GM21447 (cell line): Measurements from ENCODE around the gene COA1.

ENCODE experiments used
- ATAC-seq: cut with Tn5 transposase; IDR thresholded peaks from one replicate; pipeline ENCODE4 v1.9.1; 2021; ENCODE audit not compliant: unreplicated experiment

Gene COA1

DNA sequence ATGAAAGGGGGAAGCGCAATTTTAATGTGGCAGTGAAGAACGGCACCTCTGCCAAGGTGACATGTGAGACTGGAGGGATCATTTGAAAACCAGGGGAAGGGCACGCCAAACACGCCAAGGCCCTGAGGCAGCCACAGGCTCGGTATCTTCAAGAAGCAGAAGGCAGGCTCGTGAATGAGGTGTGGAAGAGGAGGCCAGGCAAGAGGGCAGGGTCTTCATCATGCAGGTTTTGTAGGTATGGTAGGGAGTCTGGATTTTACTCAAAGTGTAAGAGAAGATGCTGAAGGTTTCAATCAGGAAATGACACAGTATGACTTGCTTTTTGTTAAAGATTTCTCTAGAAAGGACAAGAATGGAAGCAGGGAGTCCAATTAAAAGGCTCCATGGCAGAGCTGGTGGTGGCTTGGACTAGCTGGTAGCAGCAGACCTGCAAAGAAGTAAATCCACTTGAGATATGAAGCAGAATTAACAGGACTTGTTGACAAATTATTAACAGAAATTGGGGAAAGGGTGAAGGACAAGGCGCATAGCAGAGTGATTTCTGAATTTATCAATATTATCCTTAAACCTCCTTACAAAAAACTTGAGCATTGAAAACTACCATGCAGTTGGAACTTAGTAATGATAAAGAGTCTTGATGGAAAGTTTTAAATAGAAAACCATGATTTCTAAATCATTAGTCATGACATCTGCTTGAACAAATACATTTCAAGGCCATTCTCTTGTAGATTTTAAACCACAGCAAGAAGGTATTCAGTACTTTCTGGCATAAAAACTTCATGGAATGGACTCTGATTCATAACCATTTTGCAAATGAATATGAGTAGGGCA is 70.4 kb downstream of the COA1 start:
- ATAC-seq = no peak

DNA sequence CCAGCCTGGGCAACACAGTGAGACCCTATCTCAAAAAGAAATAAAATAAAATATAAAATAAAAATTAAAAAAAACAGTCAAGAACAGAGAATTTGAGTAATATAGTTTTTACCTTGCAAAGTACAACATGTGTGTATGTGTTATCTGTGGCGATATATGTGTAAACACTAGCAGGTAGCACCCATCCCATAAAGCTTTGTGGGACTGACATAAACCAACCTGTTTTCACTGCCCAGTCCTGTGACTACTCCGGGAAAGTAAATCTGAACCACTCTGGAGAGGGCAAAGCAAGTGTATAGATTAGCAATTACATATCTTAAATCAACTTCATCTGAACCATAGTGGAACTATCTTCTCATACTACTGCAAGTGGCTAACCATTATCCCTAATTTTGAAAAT is 72.3 kb downstream of the COA1 start:
- ATAC-seq = no peak

DNA sequence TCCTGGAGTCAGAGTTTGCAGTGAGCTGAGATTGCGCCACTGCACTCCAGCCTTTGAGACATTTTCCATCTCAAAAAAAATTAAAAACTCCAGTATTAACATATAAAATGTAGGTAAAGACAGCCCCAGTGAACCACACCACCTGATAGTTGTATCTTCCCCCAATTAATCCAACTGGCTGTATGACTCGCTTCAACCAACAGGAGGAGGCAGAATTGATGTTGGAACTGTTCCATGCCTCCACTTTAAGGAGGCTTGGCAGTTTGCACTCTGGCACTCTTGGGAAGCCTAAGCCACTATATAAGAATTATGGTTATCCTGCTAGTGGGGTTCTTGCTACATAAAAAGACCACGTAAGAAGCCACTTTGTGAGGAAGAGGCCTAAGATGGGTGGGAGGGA is 73.7 kb downstream of the COA1 start:
- ATAC-seq = no peak

GRCh38 chr7:43653891-43654504 is 75.3 kb downstream of the COA1 start:
- ATAC-seq = no peak

DNA sequence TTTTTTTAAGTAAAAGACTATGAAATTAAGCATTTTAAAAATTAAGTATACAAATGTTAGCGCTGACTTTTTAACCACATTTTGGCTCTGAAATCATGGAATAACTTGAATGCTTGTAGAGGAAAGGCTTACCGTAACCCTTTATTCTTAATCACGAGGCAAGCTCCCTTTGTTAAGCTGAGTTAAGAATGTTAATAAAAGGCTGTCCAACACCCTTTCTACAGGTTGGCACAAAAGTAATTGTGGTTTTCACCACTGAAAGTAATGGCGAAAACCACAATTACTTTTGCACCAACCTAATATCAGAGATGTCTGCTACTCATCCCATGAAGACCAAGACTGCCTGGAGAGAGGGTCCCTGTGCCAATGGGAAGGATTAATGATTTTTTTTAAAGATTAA is 75.9 kb downstream of the COA1 start:
- no peak for ATAC-seq

GRCh38 chr7:43652364-43652763 is 77.0 kb downstream of the COA1 start:
- no peak for ATAC-seq

DNA sequence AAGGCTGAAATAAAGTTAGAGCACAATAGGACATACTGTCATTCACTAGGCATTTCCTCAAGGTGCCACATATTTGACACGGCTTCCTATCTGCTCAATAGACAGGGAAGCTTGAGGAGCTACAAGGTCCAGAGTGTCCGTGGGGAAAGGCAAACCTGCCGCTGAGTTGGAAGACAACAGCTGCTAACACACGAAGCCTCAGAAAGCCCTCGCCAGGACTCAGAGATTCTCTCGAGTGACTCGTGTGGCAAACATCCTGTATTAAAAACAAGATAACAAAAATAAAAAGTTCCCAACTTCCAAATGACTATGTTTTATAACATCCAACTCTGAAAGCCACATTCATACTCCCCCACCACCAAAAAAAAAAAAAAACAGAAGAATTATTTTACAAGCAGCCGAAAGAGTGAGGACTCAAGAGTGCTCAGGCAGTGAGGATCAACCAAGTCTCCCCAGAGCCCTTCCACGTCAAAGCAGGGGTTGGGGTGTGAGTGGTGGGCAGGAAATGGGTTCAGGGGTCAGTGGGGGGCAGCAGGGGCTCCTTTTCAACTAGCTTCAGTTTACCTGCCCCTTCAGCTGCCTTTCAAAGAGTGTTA is 78.8 kb downstream of the COA1 start:
- ATAC-seq = no peak

GRCh38 chr7:43649755-43650274 is 79.5 kb downstream of the COA1 start:
- peak; percentile 59 for ATAC-seq

DNA sequence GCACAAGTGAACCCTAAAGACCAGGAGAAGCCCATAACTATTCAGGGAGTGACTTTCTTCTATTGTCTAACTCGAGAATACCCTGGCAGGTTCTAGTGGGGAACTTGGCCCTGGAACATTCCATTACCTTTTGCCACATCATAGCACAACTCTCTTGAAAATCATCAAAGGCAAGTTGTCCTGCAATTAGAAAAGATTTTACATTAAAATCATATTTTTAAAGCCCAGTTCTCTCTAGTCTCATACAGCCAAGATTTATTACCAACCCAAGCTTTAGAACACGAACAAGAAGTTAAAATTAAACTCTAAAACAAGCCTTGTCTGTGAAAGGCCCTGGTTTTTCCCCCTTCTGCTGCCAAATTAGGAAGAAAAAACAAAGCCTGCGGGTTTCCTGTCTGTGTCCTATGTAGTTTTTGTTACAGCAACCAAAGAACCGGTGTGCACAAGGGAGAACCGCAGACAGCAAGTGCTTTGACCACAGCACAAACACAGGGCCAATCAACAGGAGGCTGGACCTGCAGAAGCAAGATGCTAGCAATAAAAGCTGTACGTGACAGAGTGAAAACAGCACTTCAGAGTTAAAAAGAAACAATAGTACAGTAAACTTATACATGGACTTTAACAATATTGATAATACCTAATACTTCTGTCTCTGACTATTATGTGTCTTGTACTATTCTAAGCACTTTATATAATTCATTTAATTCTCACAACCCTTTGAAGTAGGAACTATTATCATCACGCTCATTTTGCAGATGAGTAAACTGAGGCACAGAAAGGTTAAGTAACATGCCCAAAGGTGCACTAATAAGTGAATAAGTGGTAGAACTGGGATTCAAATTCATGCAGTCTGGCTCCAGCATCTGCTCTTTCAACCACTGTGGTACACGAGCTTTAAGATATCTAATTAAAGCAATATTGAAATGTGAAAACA is 80.6 kb downstream of the COA1 start:
- ATAC-seq = peak; percentile 50

DNA sequence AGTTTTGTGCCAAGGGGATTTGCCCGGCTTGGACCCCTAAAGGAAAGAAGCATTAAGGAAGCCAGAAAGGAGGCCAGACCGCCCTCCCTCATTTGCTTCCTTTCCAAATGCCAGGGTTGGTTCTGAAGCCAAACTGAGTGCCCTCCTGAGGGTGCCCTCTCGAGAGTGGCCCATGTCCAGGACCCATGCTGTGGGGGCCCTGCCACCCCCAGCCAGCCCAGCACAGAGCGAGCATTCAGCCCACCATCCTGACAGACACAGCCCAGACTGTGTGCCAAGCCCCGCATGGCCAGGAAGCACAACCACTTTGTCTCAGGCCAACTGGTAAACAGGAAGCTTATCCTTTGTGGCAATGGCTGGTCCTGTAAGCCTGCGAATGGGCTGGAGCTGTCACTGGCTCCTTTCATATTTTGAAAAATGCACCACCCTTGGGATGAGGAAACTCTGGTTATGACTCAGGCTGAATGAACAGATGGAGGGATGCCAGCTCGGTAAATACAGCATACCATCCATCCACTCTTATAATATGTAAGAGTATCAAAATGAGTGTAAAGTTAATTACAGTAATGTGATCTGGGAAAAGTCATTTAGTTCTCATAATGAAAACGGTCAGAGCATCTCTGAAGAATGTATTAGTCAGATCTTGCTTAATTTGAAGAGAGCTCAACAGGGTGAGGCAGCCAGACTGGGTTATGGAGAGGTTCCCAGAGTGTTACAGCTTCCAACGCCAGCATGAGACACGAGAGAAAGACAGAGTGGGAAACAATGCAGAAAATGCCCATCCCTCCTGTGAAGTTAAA is 81.5 kb downstream of the COA1 start:
- no peak for ATAC-seq

DNA sequence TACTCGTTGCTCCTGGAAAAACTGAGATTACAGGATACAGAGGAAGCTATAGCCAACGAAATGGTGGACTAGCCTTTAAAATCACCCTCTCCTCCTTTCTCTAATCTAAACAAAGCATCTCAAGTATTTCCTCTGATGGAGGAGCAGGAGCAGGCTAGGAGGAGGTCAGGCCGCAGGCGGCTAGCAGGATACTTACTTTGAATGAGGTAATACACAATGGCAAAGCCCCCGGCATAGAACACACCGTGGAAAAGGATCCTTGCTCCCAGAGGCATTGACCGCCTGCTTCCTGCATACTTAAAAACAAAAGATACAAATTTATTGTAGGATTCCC is 82.0 kb downstream of the COA1 start:
- ATAC-seq = no peak

DNA sequence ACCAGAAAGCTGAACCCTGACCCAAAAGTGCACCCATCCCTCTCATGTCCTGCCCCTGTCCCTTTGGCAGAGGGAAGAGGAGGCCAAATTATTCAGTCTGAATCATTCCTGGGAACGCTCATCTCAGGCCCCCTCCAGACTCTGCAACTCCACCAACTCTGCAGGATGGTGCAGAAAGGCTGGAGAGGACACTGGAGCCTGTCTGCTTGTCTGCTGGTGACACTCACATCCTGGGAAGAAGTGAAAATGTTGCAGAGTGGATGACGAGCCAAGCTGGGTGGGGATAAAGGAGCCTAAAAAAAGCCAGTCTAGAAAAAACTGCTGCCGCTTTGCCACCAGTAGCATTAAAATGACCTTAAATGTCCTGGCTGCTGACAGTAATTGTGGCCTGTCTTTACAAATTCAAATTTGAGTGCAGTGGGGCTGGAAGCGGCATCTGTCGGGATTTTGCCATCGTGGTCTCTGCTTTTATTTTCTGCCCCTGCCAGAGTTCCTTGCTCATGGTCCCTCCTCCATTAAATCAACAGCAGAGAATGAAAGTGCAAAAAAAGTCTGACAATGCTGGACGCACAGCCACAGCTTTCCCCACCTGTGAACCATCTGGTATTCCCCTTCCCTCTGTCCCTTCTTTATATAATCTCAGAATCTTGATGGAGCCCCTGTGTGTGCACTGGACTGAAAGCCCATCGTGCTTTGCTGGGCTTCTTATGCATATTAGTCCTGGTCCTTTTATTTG is 82.6 kb downstream of the COA1 start:
- no peak for ATAC-seq

DNA sequence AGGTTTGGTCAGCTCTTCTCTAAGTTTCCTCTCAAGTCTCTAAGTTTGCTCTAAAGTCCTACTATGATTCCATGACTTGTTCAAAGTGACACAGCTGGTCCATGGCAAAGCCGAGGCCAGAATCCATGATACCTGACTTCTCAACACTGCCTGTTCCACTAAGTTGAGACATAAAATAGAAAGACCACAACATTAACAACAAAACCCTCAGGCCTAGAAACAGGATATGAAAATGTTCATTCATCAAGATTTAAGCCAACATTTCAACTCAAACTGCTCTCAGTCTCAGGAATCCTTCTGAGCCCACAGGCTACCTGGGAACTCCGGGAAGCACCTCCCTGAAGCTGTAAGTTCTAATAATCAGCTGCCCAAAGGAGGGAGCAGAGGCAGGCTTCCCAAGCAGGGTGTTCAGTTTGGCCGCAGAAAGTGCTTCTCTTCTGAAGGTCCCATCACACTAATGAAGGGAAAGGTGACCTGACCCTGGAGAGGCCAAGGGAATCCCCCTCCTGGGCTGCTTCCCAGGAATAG is 83.6 kb downstream of the COA1 start:
- ATAC-seq = no peak

DNA sequence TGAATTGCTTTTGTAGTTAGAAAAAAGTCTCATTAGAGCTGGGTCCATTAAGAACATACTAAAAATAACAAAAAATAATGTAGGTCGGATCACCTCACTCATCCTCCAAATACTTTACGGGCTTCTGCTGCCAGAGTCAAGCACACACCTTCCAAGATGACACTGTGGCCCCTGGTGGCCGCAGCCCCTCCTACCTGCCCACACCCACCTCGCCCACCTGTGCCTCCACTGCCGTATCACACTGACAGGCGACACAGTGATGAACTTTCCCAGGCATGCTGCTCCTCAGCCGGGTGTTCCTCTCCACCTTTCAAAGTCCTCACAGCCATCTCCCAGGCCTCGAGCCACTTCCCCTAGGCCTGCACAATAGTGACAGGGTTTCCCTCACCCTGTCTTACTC is 85.5 kb downstream of the COA1 start:
- ATAC-seq = no peak

- no peak for ATAC-seq
Observed at GRCh38 chr7:43642897-43643630, 86.3 kb downstream of the COA1 start.

GRCh38 chr7:43640679-43641078 is 88.6 kb downstream of the COA1 start:
- no peak for ATAC-seq

DNA sequence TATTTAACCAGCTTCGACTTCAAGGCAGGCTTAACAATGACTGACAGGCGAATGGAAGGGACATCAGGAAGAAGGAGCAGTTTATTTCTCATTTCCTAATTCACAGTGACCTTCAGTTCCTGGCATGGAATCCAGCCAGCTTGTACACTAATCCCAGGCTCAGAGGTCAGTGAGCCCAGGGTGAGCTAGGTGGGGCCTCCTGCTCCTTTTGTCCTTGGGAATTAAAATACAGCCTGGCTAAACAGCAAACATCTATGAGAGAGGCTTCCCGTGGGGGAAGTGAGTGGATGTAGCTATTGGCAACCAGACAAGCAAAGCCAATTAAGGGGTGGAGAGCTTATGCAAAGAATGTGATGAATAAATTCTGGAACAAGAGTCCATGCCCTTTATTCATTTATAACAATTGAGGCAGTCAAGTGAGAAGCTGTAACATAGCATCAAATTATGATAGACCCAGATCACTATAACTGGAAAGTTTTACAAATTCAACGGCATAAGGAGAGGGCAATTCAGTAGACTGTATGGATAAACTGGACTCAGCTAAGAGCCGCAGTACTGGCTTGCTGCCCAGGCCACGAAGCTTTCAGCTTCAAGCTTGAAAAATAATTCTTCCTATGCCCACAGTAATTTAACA is 89.3 kb downstream of the COA1 start:
- ATAC-seq = no peak

DNA sequence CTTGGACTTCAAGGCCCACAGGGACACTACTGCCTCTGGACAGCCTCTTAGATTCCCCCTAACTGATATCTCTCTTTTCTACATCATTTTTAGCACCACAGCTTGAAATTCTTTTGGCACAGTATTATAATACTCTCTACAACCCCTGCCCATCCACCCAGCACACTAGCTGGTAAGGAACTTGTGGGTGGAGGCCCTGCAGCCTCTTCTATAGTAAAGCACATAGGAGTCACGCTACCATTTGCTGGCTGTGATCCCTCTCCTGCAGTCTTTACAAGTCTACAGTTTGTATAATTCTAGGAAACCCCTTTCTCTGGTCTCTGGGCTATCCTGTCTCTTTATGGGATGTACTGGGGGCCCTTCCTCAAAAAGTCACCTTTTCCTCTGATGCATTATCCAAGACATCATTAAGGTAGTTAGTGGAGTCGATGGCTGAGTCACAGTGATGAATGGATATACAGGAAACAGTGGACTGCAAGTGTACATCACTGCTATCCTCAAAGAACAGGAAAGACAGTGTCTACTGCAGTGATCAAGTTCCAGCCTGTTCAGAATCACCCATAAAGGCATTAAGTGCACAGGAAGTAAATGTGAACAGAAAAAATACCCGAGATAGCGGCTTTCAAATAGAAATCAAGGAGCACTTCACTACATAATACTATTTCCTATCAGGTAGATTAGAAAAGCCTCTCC is 92.1 kb downstream of the COA1 start:
- ATAC-seq = no peak
